Activated CD8-positive, alpha-beta memory T cell treated with anti-CD3 and anti-CD28 coated beads, Interleukin-2, amount 10 ng/mL, durations not matched to agents 7 days and 5 days (primary cell): ENCODE results near the gene DDX23. TPM values are rescaled to one million over a fixed set of nuclear protein-coding genes. Genes with fewer than 3 reads are reported as not detected.
"Not testable (repeated sequence)": the region's sequence is repeated elsewhere in the genome, so short reads cannot be mapped to it uniquely, and the experiment has no call there.

Experiments used
- ATAC-seq: fragments of 150-1000 bp; cut with Tn5 transposase; one replicate; pipeline ENCODE4 v1.10.0; 2021; ENCODE audit warnings: moderate library complexity
- CTCF ChIA-PET: fragments of 350-600 bp; sonication (Branson Sonifier 250); formaldehyde crosslinking; loops from one replicate; lab custom pipeline; 2021; ENCODE audit warnings: antibody characterized with exemption; lab: Charles Lee
- DNase-seq: peaks from one replicate; pipeline ENCODE4 v3.0.0-alpha.2; 2020
- H3K27ac Mint-ChIP-seq: one replicate; pipeline ENCODE4 v1.8.0; 2021; ENCODE audit warnings: mild to moderate bottlenecking, mixed read lengths
- H3K27me3 Mint-ChIP-seq: one replicate; pipeline ENCODE4 v1.8.0; 2021; ENCODE audit warnings: mixed read lengths
- H3K36me3 Mint-ChIP-seq: one replicate; pipeline ENCODE4 v1.8.0; 2021; ENCODE audit warnings: mild to moderate bottlenecking, mixed read lengths
- H3K4me1 Mint-ChIP-seq: one replicate; pipeline ENCODE4 v1.8.0; 2021; ENCODE audit warnings: mixed read lengths
- H3K4me3 Mint-ChIP-seq: one replicate; pipeline ENCODE4 v1.8.0; 2021; ENCODE audit warnings: mild to moderate bottlenecking, moderate library complexity, mixed read lengths
- H3K9me3 Mint-ChIP-seq: one replicate; pipeline ENCODE4 v1.8.0; 2022; ENCODE audit warnings: low read depth, mixed read lengths
- total RNA-seq, 2 experiments: library from RNA; stranded (reverse); gene quantifications; one replicate each; pipeline ENCODE4 v1.2.3, GENCODE V29; 2021

The DDX23 gene
- total RNA-seq, 2 experiments from 2014 or later = 146 to 157 TPM

- Mint-ChIP-seq H3K36me3 (no peaks in the 10 kb centered on the region), H3K27ac (no peak overlapping the region), H3K27me3 (peaks cover 33% of the 10 kb centered on the region), H3K4me3 (no peak overlapping the region), H3K4me1 (peaks cover 5% of the 10 kb centered on the region), H3K9me3 (no peaks in the 10 kb centered on the region)
- ATAC-seq (no peak), DNase-seq (no peak)
- CTCF ChIA-PET = interaction anchor here (2.1 kb wide), 1 partner anchor 12 kb away, joined by 4 read pairs; no protein-coding TSS in a partner anchor
These were observed 26.6 kb upstream of the DDX23 start for GRCh38 chr12:48878548-48878947.

DNA sequence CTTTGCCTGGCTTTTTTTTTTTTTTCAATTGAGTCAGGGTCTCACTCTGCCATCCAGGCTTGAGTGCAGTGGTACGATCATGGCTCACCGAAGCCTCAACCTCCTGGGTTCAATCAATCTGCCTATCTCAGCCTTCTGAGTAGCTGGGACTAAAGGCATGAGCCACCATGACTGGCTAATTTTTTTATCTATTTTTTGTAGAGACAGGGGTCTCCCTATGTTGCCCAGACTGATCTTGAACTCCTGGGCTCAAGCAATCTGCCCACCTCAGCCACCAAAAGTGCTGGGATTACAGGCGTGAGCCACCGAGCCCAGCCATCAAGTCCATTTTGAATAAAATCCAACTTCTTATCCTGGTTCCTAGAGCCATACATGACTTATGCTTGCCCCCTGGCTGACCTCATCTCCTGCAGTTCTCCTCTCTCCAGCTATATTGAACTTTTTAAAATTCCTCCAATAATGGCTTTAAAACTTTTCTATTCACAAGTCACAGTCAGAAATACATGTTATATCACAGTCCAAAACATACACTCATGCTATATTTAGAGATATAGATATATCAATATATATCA, 24.1 kb upstream of the DDX23 start:
- H3K4me1 Mint-ChIP-seq = no peaks in the 10 kb centered on the region
- no peak for ATAC-seq
- peaks cover 18% of the 10 kb centered on the region for H3K27me3 Mint-ChIP-seq
- no peak for DNase-seq
- CTCF ChIA-PET = interaction anchor here (2.0 kb wide), 1 partner anchor 14 kb away, joined by 7 read pairs; no protein-coding TSS in a partner anchor
- no peaks in the 10 kb centered on the region for H3K9me3 Mint-ChIP-seq
- no peak overlapping the region for H3K27ac Mint-ChIP-seq
- H3K4me3 Mint-ChIP-seq = no peak overlapping the region
- no peaks in the 10 kb centered on the region for H3K36me3 Mint-ChIP-seq

- CTCF ChIA-PET = interaction anchor here (0.7 to 2.7 kb wide), 5 partner anchors 8 to 123 kb away, joined by 3 to 14 read pairs (median 4); partner anchors contain the start of gene DDX23
- not testable (repeated sequence) for H3K4me1 Mint-ChIP-seq, H3K27ac Mint-ChIP-seq, H3K27me3 Mint-ChIP-seq, ATAC-seq, H3K9me3 Mint-ChIP-seq, H3K36me3 Mint-ChIP-seq, H3K4me3 Mint-ChIP-seq, DNase-seq
These were observed 21.6 kb upstream of the DDX23 start for GRCh38 chr12:48873534-48873933.

- peaks cover 6% of the 10 kb centered on the region for H3K27me3 Mint-ChIP-seq
- H3K27ac Mint-ChIP-seq = no peak overlapping the region
- H3K9me3 Mint-ChIP-seq = no peaks in the 10 kb centered on the region
- no peaks in the 10 kb centered on the region for H3K4me1 Mint-ChIP-seq
- H3K4me3 Mint-ChIP-seq = no peak overlapping the region
- H3K36me3 Mint-ChIP-seq = no peaks in the 10 kb centered on the region
- ATAC-seq = no peak
- no peak for DNase-seq
- CTCF ChIA-PET = interaction anchor here (1.0 to 2.7 kb wide), 4 partner anchors 9 to 123 kb away, joined by 3 to 14 read pairs (median 4); partner anchors contain the start of gene DDX23
These were observed 21.1 kb upstream of the DDX23 start for GRCh38 chr12:48873096-48873495.

DNA sequence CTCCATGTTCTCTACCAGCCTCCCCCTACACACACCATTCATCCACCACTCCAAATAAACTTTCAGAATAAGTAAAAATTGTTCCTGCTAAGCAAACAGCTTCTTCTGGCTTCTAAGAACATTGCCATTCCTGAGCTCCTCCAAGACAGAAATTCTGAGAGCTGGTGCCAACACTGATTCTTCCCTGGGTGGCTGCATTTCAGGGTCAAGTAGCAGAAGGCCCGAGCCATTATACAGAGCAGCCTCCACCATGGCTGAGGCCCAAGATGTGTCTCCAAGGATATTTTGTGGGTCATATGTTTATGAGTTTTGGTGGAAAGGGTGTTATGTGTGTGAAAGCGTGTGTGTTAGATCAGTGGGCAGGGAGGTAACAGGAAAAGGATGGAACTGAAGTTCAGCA, 17.2 kb upstream of the DDX23 start:
- CTCF ChIA-PET = interaction anchor here (0.7 to 7.3 kb wide), 5 partner anchors 14 to 114 kb away, joined by 3 to 86 read pairs (median 3); partner anchors contain the start of gene DDX23
- Mint-ChIP-seq H3K27me3 (peaks cover 15% of the 10 kb centered on the region), H3K4me1 (peaks cover 17% of the 10 kb centered on the region), H3K27ac (no peak overlapping the region), H3K9me3 (no peaks in the 10 kb centered on the region), H3K36me3 (no peaks in the 10 kb centered on the region), H3K4me3 (no peak overlapping the region)
- no peak for DNase-seq
- no peak for ATAC-seq

DNA sequence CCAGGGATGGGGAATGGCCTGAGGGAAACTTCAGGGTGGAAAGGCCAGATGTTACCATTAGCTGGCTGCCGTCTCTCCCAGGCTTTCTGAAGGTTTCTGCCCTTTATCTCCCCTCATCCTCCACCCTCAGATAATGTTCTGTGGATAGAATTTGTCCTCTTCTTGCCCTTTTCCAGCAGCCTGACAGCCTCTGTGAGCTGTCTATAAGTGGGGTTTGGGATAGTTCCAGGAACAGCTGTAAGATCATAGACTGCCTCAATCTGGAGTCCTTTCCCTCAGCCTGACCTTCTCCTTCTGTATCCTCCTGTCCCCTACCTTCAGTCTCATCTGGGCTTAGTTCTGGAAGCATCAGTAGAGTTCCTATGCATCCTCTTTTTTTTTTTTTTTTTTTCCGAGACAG, 16.5 kb upstream of the DDX23 start:
- peaks cover 22% of the 10 kb centered on the region for H3K4me1 Mint-ChIP-seq
- no peaks in the 10 kb centered on the region for H3K9me3 Mint-ChIP-seq
- H3K4me3 Mint-ChIP-seq = no peak overlapping the region
- CTCF ChIA-PET = interaction anchor here (0.6 to 7.3 kb wide), 7 partner anchors 13 to 249 kb away, joined by 3 to 86 read pairs (median 3); partner anchors contain the start of gene DDX23
- ATAC-seq (no peak), DNase-seq (no peak)
- H3K27me3 Mint-ChIP-seq = peaks cover 21% of the 10 kb centered on the region
- no peaks in the 10 kb centered on the region for H3K36me3 Mint-ChIP-seq
- no peak overlapping the region for H3K27ac Mint-ChIP-seq

GRCh38 chr12:48866052-48866711, 14.2 kb upstream of the DDX23 start:
- DNase-seq (no peak), ATAC-seq (peak; percentile 52)
- no peaks in the 10 kb centered on the region for H3K9me3 Mint-ChIP-seq
- no peaks in the 10 kb centered on the region for H3K36me3 Mint-ChIP-seq
- peak overlapping the region; percentile 79 for H3K27ac Mint-ChIP-seq
- H3K4me1 Mint-ChIP-seq = peaks cover 22% of the 10 kb centered on the region
- CTCF ChIA-PET = interaction anchor here (0.7 to 7.3 kb wide), 20 partner anchors 11 to 821 kb away, joined by 3 to 86 read pairs (median 4); partner anchors contain the start of genes DDX23, FKBP11, PRPF40B and WNT1
- H3K27me3 Mint-ChIP-seq = peaks cover 24% of the 10 kb centered on the region
- H3K4me3 Mint-ChIP-seq = peak overlapping the region; percentile 83

DNA sequence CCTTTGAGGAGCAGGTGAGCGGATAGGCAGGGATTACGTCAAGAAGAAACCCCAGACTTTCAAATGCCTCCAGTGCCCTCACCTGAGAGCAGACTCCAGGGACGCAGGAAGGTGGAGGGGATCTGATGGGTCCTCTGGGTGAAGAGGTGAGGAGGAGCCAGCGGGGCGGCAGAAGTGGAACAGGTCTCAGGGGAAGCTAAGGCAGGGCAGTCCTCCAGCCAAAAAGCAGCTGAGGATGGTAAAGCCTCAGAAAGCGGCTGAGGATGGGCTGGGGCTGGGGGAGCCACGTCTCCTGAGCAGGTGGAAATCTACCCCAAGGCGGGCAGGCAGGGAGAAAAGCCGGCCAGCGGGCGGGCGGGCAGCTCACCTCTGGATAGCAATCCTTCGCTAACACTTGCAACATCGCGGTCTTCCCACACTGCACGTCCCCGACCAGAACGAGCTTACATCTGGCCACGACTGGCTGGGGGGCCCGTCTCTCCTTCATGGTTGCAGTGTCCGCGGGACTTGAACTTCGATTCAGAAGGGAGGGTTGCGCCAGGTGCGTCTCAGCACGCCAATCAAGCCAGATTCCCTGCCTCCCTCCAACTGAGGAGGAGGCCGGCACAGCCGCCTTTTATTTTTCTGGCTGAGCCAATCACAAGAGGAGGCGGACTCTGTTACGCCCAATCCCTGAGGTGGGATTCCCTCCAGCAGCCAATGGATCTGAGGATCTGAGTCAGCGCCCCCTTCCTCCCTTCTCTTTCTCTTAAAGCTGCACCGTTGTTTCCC, 13.5 kb upstream of the DDX23 start, which contains the start of gene RND1:
Gene RND1 (minus strand): TSS at position 590 of the 771 bp plus-strand sequence. CDS start 103 bp downstream, at position 487.
- H3K36me3 Mint-ChIP-seq = peaks cover 2% of the 10 kb centered on the region
- H3K4me3 Mint-ChIP-seq = peak within 1 kb of the TSS; percentile 83
- H3K27ac Mint-ChIP-seq = peak within 1 kb of the TSS; percentile 79
- DNase-seq (peak; percentile 90), ATAC-seq (peak; percentile 97)
- H3K4me1 Mint-ChIP-seq = peaks cover 26% of the 10 kb centered on the region
- H3K9me3 Mint-ChIP-seq = no peaks in the 10 kb centered on the region
- H3K27me3 Mint-ChIP-seq = peaks cover 24% of the 10 kb centered on the region
- CTCF ChIA-PET = interaction anchor here (0.9 to 7.3 kb wide), 19 partner anchors 10 to 757 kb away, joined by 3 to 86 read pairs (median 4); partner anchors contain the start of genes ARF3, DDX23, FKBP11 and PRPF40B

DNA sequence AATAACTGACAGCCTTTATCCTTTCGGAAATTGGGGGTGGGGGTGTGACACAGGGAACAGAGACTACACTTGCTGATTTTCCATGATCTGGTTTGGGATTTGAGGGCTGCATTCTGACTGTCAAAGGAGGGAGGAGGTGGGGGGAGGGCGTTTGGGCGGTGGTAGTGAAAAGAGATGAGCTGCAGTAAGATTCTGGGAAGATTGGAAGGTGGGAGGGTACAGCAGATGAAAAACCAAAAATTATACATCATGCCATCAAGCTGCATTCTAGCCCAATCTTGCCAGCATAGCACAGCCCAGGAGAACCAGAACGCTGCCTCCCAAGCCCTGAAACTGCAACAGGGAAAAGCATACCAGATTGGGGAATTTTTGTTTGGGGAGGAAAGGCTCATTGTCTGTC, 11.3 kb upstream of the DDX23 start:
- peaks cover 24% of the 10 kb centered on the region for H3K27me3 Mint-ChIP-seq
- H3K4me1 Mint-ChIP-seq = peaks cover 26% of the 10 kb centered on the region
- DNase-seq (no peak), ATAC-seq (no peak)
- peaks cover 2% of the 10 kb centered on the region for H3K36me3 Mint-ChIP-seq
- no peaks in the 10 kb centered on the region for H3K9me3 Mint-ChIP-seq
- H3K27ac Mint-ChIP-seq = no peak overlapping the region
- CTCF ChIA-PET = interaction anchor here (2.0 to 7.3 kb wide), 3 partner anchors 8 to 125 kb away, joined by 5 to 86 read pairs (median 28); partner anchors contain the start of gene DDX23
- H3K4me3 Mint-ChIP-seq = no peak overlapping the region

GRCh38 chr12:48862760-48863159, 10.8 kb upstream of the DDX23 start:
- H3K4me1 Mint-ChIP-seq = peaks cover 26% of the 10 kb centered on the region

GRCh38 chr12:48861111-48861510, 9.1 kb upstream of the DDX23 start:
- no peaks in the 10 kb centered on the region for H3K9me3 Mint-ChIP-seq
- peaks cover 2% of the 10 kb centered on the region for H3K36me3 Mint-ChIP-seq
- peaks cover 24% of the 10 kb centered on the region for H3K27me3 Mint-ChIP-seq
- H3K4me3 Mint-ChIP-seq = no peak overlapping the region
- H3K4me1 Mint-ChIP-seq = peaks cover 23% of the 10 kb centered on the region
- CTCF ChIA-PET = interaction anchor here (1.2 to 12.7 kb wide), 4 partner anchors 8 to 96 kb away, joined by 3 to 157 read pairs (median 17); partner anchors contain the start of gene ARF3
- no peak for ATAC-seq
- no peak overlapping the region for H3K27ac Mint-ChIP-seq
- DNase-seq = no peak

More at GRCh38 chr12:48862760-48863159, 10.8 kb upstream of the DDX23 start:
- CTCF ChIA-PET = interaction anchor here (2.0 to 5.2 kb wide), 2 partner anchors 28 to 125 kb away, joined by 5 to 28 read pairs; no protein-coding TSS in a partner anchor
- H3K27me3 Mint-ChIP-seq = peaks cover 24% of the 10 kb centered on the region
- H3K4me3 Mint-ChIP-seq = no peak overlapping the region
- no peak for ATAC-seq
- H3K36me3 Mint-ChIP-seq = peaks cover 2% of the 10 kb centered on the region
- H3K27ac Mint-ChIP-seq = no peak overlapping the region
- no peak for DNase-seq
- no peaks in the 10 kb centered on the region for H3K9me3 Mint-ChIP-seq

DNA sequence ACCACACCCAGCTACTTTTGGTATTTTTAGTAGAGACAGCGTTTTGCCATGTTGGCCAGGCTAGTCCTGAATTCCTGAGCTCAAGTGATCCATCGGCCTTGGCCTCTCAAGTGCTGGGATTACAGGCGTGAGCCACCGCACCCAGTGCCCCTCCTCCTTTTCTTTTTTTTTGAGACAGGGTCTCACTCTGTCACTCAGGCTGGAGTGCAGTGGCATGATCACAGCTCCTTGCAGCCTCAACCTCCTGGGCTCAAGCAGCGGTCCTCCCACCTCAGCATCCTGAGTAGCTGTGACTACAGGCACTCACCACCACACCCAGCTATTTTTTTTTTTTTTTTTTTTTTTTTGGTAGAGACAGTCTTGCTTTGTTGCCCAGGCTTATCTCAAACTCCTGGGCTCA, 8.3 kb upstream of the DDX23 start:
- CTCF ChIA-PET = interaction anchor here (0.9 to 12.7 kb wide), 7 partner anchors 31 to 139 kb away, joined by 3 to 157 read pairs (median 3); partner anchors contain the start of genes ARF3, DDN and FKBP11
- H3K4me1 Mint-ChIP-seq = peaks cover 19% of the 10 kb centered on the region
- H3K4me3 Mint-ChIP-seq = not testable (repeated sequence)

More for the DNA sequence above, 8.3 kb upstream of the DDX23 start:
- peaks cover 24% of the 10 kb centered on the region for H3K27me3 Mint-ChIP-seq
- not testable (repeated sequence) for H3K36me3 Mint-ChIP-seq, H3K27ac Mint-ChIP-seq, DNase-seq, H3K9me3 Mint-ChIP-seq, ATAC-seq
